Measurements from ENCODE around the gene GIGYF2.

Gene GIGYF2

DNA sequence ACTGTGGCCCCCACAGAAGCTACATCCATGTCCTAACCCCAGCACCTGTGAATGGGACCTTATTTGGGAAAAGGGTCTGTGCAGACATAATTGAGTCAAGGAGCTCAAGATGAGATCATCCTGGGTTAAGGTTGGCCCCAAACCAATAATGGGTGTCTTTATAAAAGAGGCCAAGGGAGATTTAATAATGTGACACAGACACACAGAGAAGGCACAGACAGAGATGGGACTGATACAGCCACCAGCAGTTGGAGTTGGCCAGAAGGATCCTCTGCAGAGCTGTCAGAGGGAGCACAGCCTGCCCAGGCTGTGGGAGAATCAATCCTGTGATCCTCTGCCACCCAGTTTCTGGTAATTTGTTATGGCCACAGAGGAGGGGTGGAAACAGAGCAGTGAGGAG lies 199.0 kb downstream of the GIGYF2 start:
- Histone ChIP-seq H3K4me3 (replicated peaks; ENCODE audit: low read depth, low read length) (no peak overlapping the region), H3K27me3 (replicated peaks; ENCODE audit: control insufficient read depth, insufficient read depth, low read length) (no peaks in the 10 kb centered on the region; the same call in 1 of the 2 replicates), H3K36me3 (ENCODE audit: control insufficient read depth, insufficient read depth, low read length) (no peaks in the 10 kb centered on the region)
- DNase-seq (ENCODE audit: extremely low read depth, insufficient read length), result no peak
- TF ChIP-seq, protein P1, sequence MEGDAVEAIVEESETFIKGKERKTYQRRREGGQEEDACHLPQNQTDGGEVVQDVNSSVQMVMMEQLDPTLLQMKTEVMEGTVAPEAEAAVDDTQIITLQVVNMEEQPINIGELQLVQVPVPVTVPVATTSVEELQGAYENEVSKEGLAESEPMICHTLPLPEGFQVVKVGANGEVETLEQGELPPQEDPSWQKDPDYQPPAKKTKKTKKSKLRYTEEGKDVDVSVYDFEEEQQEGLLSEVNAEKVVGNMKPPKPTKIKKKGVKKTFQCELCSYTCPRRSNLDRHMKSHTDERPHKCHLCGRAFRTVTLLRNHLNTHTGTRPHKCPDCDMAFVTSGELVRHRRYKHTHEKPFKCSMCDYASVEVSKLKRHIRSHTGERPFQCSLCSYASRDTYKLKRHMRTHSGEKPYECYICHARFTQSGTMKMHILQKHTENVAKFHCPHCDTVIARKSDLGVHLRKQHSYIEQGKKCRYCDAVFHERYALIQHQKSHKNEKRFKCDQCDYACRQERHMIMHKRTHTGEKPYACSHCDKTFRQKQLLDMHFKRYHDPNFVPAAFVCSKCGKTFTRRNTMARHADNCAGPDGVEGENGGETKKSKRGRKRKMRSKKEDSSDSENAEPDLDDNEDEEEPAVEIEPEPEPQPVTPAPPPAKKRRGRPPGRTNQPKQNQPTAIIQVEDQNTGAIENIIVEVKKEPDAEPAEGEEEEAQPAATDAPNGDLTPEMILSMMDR (IDR thresholded peaks at IDR 0.05; ENCODE audit: insufficient read depth, low read length, poor library complexity, severe bottlenecking), result no peak

GRCh38 chr2:232896720-232897597 lies 199.8 kb downstream of the GIGYF2 start:
- Histone ChIP-seq H3K36me3 (ENCODE audit: control insufficient read depth, insufficient read depth, low read length) (no peaks in the 10 kb centered on the region), H3K4me3 (replicated peaks; ENCODE audit: low read depth, low read length) (no peak overlapping the region), H3K27me3 (replicated peaks; ENCODE audit: control insufficient read depth, insufficient read depth, low read length) (no peaks in the 10 kb centered on the region; the same call in 1 of the 2 replicates)
- DNase-seq (ENCODE audit: extremely low read depth, insufficient read length), result no peak
- TF ChIP-seq, protein P1 (IDR thresholded peaks at IDR 0.05; ENCODE audit: insufficient read depth, low read length, poor library complexity, severe bottlenecking), result no peak

- H3K27me3 ChIP-seq (replicated peaks; ENCODE audit: control insufficient read depth, insufficient read depth, low read length), result no peaks in the 10 kb centered on the region; the same call in 1 of the 2 replicates
- DNase-seq (ENCODE audit: extremely low read depth, insufficient read length), result no peak
- TF ChIP-seq, protein P1 (IDR thresholded peaks at IDR 0.05; ENCODE audit: insufficient read depth, low read length, poor library complexity, severe bottlenecking), result no peak
- H3K4me3 ChIP-seq (replicated peaks; ENCODE audit: low read depth, low read length), result no peak overlapping the region
- H3K36me3 ChIP-seq (ENCODE audit: control insufficient read depth, insufficient read depth, low read length), result no peaks in the 10 kb centered on the region
These were observed 200.7 kb downstream of the GIGYF2 start for GRCh38 chr2:232897598-232898408.

DNA sequence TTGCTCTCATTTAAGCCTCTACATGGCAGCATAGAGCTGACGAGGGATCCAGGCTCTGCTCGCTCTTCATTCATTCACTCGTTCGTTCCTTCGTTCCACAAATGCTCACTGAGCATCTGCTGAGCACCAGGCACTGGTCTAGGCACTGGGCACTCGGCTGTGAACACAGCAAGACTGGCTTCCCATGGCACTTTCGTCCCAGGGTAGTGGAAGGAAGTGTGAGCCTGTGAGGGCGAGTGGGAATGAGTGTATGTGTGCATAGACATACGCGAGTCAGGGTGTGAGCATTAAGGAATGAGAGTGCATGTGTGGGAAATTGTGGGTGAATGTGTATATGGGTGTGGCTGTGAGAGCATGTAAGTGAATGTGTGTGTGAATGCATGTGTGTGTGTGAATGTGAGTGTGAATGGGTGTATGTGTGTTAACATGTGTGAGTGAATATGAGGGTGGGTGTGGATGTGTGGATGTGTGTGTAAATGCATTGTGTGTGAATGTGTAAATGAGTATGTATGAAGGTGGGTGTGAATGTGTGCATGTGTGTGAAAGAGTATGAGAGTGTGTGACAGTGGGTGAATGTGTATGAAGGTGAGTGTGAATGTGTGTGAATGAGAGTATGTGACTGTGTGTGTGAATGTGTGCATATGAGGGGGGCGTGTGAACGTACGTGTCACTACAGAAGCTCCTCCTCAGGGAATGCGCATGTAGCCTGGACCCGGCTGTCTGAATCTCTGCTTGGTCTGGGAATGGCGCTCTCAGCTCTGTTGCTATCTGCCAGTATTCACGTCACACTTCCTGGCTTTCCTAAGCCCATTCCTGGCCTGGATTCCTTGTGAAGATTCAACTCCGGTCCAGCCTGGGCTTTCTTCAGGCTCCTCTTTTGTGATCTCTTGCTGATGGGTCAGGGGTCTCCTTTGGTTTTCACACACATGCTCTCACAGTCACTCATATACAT lies 201.7 kb downstream of the GIGYF2 start:
- Histone ChIP-seq H3K27me3 (replicated peaks; ENCODE audit: control insufficient read depth, insufficient read depth, low read length) (no peaks in the 10 kb centered on the region; the same call in 1 of the 2 replicates), H3K4me3 (replicated peaks; ENCODE audit: low read depth, low read length) (no peak overlapping the region), H3K36me3 (ENCODE audit: control insufficient read depth, insufficient read depth, low read length) (no peaks in the 10 kb centered on the region)
- no peak for DNase-seq (ENCODE audit: extremely low read depth, insufficient read length)
- TF ChIP-seq, protein P1 (IDR thresholded peaks at IDR 0.05; ENCODE audit: insufficient read depth, low read length, poor library complexity, severe bottlenecking), result no peak

All from GM06990 (cell line).